Activated T-cell treated with anti-CD3 and anti-CD28 coated beads, Interleukin-2, amount 50 U/mL, for 48 hours (primary cell): ENCODE measurements around the gene PEX10.
"Not testable (repeated sequence)": the region's sequence is repeated elsewhere in the genome, so short reads cannot be mapped to it uniquely, and the experiment has no call there.

Experiments
- DNase-seq, 2 experiments: peaks; one replicate each; pipeline ENCODE4 v3.0.0-alpha.2; 2020

PEX10 gene

GRCh38 chr1:2412395-2412772 is at the start of gene PEX10:
TSS of gene PEX10 (minus strand) at chr1:2412564. CDS start at chr1:2412502, 62 bp downstream.
- peak; percentile 99 to 100 for DNase-seq

DNA sequence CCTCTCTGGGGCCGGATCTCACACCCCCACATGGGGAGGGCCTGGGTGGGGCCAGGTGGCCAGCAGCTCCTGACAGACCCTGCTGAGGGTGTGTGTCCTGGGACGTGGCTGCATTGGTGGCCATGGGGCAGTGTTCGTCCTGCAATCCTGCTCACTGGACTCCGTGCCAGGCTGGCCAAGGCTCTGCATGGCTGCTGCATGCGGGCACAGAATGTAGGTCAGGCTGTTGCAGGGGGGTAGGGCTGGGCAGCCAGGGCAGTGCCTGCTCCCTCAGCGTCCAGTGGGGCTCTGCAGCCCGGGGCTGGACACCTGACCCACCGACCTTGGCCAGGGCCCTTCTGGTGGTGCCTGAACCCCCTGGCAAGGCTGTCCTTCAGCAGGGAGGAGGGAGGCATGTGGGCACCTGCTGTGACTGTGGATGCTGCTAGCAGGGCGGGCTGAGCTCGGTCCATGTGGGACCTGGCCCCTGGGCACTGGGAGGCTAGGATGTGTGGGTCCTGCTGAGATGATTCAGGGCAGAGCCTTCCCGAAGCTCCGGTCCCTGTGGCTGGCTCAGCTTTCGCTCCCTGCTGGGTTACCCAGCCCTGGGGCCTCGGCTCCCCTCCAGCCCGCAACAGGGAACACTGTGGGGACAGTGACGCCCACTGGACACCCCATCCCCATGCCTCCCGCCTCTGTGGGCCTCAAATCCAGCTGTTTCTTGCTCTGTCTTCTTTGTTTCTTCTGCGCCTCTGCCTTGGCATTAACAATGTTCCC is 48.8 kb upstream of the PEX10 start:
- no peak for DNase-seq

DNA sequence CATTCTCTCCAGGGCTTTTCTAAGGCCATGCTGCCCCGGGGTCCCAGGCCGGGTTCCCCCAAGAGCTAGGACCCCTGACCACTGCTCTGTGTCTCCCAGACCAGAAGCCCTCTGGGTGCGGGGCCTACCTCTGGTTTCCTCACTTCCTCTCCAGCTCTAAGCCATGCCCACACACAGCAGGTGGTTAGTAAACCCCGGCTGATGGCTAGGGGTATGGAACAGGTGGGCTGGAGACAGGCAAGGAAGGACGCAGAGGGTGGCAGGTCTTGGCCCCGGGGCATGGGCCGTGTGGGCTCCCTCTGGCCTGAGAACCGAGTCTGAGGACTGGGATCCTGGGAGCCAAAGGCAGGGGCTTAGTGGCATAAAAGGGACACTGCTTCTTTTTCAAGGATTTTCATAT is 47.8 kb upstream of the PEX10 start:
- no peak for DNase-seq

GRCh38 chr1:2459757-2460156 is 47.4 kb upstream of the PEX10 start:
- no peak for DNase-seq

- not testable (repeated sequence) for DNase-seq
Observed at GRCh38 chr1:2459102-2459753, 46.9 kb upstream of the PEX10 start.

DNA sequence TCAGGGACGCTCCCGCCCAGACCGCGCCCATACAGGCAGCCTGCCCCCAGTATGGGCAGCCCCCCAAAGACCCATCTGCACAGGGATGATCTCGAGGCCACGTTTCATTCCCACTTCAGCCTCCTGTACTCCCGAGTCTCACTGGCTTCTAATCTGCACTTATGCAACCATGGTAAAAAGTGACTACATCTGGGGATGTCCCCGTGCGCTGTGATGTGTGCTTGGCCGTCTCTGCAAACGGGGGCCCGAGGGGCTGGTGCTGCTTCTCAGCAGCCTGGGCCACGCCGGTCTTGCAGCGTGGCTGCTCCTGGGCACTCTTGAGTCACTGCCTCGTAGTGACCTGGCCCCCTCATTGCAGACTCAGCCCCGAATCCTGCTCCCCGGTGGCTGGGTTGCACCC is 46.3 kb upstream of the PEX10 start:
- DNase-seq, result no peak

DNA sequence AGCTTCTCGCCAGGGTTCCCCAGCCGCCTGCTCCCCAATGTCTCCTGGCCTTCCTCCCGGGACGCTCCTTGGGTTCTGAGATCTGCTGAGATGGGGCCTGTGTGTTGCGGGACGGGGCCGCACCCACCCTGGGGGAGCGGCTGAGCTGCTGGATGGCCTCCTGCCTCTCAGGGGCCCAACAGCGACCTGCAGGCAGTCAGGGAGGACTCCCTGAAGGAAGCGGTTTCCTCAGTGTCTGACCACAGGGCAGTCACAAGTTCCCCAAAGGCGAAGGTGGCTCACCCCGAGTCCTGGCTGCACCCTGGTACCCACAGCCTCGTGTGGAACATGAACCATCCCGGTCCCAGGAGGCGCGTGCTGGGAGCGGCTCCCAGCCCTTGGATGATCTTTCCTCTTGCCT is 45.1 kb upstream of the PEX10 start:
- DNase-seq, result no peak

DNA sequence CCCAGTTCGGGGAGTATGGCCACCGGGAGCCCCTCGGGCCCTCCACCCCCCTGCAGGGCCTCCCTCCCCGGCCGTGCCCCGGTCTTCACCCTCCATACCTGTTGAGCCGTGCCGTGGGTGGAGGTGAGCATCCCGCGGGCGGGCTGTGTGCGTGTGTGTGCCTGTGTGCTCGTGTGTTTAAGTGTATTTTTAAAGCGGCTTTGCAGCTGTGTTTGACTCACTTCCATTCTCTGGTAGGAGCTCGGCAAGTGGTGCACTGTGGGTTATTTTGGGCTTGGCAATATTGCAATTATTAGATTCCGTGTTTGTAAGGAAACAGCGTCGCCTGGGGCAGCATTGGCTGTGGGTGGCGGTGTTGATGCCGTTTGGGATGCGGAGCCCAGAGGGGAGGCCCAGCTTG is 43.4 kb upstream of the PEX10 start:
- no peak for DNase-seq

DNA sequence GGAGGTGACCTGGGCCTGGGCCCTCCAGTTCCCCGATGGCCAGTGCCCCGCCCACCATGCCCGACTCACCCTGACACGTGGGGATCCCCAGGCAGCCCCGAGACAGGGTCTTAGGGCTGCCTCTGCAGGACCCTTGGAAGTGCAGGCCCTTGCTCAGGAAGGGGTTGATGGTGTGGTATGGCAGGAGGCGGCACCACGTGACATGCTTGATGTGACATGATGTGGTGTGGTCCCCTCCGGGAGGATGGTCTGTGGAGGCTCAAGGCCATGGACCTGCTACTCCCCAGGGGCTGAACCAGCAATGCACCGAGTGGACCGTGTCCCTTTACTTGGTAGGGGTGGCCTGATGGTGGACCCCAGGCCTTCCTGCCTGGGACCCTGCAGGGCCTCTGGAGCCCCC is 41.9 kb upstream of the PEX10 start:
- no peak for DNase-seq

GRCh38 chr1:2452932-2453315 is 40.6 kb upstream of the PEX10 start:
- DNase-seq, result no peak

- DNase-seq, result no peak
Observed at GRCh38 chr1:2452201-2452931, 40.0 kb upstream of the PEX10 start.

GRCh38 chr1:2451741-2452140 is 39.4 kb upstream of the PEX10 start:
- no peak for DNase-seq

GRCh38 chr1:2449636-2450454 is 37.5 kb upstream of the PEX10 start:
- no peak for DNase-seq

GRCh38 chr1:2448098-2448445 is 35.7 kb upstream of the PEX10 start:
- no peak for DNase-seq

DNA sequence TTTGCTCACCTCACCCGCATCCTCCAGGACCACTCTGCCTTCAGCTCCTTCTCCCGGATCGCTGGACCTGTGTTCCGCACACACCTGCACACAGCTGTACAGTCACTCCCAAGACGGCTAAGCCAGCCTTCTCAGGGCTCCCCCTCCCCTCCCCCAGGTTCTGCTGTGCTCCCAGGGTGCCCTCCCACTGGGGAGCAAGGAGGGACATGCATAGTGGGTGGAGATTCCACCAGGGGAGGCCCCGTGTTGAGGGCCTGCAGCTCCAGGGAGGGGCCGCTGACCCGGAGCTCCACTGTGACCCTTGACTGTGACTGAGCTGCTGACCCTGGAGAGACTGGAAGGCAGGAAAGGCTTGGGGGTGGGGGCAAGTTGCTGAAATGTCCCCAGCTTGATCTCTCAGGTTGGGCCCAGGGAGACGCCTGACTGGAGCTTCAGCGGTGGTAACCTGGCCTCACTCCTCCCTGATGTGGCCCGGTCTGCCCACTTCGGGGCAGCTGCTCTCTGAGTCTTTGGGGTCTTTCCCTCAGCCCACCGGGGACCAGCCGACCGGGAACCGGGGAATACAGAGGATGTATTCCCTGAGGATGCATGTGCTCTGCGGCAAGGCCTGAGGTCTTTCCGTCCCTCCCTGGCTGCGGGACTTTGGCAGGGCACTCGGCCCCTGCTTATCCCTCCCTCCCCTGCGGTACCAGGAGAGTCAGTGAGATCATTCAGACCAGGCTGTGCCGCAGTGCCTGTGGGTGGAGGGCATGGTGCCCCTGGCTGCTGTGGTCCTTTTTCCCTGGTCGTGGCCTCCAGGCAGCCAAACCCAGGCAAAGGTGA is 35.1 kb upstream of the PEX10 start:
- no peak for DNase-seq

DNA sequence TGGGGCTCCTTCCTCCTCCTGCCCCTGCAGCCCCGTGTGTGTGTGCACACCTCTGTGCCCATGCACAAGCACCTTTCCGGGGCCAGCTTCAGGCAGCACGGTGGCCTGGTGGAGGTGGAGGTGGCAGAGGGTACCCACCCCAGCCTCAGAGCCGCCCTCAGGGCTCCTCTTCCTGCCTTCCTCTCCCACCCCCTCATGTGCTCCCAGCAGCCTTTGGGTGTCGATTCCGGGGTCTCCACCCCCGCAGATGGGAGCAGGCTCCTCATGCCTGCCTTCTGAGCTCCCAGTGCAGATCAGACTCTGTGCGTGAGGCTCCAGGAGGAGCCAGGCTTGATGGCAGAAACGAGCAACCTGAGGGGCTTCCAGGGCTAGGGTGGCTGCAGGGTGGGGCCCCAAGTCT is 34.5 kb upstream of the PEX10 start:
- DNase-seq, result no peak

GRCh38 chr1:2446394-2446793 is 34.0 kb upstream of the PEX10 start:
- no peak for DNase-seq

GRCh38 chr1:2445823-2446215 is 33.5 kb upstream of the PEX10 start:
- no peak for DNase-seq

DNA sequence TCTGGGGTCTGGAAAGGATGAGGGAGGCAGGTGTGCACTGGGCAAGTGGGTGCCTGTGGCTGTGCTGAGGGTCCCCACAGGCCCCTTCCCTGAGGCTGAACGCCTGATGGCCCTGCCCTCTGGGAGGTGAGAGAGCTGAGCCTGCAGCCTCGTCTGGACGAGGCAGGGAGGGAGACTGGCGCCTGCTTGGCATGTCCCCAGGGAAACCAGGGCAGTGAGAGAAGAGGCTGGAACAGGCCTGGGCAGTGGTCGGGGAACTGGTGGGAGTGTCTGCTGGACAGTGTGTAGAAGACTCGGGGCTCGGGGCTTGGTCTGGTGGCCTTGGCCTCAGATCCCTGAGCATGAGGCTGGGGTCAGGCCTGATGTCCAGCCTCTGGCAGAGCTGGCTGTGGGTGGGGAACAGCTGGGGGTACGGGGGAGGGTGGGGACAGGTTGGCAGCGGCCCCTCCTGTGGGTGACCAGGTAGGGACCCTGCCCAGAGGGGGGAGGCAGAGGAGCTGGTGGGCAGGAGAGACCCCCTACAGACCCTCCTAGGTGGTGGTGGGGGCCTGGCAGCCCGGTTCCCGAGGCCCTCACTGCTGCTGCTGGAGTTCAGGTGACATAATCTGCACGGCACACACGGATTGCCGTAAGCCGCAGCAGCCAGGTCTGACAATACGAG is 32.9 kb upstream of the PEX10 start:
- DNase-seq, result no peak

DNA sequence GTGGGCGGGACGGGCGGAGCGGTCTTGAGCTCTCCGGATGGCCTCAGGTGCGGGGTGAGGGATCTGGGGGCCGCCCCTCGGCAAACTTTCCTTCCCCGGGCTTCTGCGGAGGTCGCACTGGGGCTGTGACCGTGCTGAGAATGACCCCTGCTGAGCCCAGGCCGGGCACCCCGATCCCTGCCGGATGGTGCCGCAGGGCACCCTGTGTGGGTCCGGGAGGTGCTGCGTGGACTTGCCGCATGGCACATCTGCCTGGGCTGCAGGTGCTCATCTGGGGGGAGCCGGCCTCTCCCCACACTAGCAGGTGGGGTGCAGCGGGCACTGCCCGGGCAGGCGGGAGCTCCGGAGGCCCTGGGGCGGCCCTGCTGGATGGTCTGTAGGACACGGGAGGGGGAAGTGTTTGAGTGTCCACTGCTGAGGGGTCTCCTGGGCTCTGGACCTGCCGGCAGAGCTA is 31.8 kb upstream of the PEX10 start:
- DNase-seq, result no peak

DNA sequence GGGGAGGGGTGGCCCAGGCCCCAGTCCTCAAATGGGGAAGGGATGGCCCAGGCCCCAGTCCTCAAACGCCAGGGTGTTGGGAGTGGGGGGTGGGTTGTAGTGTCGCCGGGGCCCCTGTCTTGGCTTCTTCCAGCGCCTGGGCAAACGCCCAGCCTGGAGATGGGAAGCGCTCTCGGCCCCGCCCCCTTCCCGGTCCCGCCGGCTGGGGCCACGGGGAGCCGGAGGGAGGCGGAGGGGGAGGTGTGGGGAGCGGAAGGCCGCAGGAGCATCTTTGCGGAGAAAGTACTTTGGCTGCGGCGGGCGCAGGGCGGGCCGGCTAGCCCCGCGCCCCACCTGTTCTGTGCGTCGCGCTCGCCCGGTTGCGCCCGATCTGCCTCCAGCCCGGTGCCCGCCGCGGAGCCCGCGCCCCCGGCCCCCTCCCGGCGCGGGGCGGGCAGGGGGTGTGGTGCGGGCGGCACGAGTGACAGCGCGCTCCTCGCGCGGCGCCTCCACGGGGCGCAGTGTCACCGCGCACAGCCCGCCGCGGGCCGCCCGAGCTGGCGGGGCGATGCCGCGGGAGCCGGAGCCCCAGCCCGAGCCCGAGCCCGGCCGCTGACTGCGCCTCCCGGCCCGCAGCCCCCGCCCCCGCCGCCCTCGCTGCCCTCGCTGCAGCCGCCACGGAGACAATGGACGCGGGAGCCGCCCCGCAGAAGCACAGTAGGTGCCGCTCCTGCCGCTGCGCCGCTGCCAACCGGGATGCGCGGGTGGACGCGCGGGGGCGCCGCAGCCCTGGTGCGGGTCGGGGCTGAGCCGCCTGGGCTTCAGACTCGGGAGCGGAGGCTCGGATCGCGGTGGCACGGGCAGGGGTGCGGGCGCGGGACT is 31.1 kb upstream of the PEX10 start:
- DNase-seq, result peak in 1 of 2 experiments; percentile 52
